ENCODE data around the gene JAM3. TPM values are rescaled to one million over a fixed set of nuclear protein-coding genes. Genes with fewer than 3 reads are reported as not detected.
A peak's percentile ranks its signal among the peaks of the same experiment; 100 is the strongest.

JAM3 gene
- total and polyA plus RNA-seq, 9 of the 15 experiments (the other 6 are each of a cell fraction or from before 2014, with no cell fraction given) = 0.22 to 0.76 (median 0.40) TPM

DNA sequence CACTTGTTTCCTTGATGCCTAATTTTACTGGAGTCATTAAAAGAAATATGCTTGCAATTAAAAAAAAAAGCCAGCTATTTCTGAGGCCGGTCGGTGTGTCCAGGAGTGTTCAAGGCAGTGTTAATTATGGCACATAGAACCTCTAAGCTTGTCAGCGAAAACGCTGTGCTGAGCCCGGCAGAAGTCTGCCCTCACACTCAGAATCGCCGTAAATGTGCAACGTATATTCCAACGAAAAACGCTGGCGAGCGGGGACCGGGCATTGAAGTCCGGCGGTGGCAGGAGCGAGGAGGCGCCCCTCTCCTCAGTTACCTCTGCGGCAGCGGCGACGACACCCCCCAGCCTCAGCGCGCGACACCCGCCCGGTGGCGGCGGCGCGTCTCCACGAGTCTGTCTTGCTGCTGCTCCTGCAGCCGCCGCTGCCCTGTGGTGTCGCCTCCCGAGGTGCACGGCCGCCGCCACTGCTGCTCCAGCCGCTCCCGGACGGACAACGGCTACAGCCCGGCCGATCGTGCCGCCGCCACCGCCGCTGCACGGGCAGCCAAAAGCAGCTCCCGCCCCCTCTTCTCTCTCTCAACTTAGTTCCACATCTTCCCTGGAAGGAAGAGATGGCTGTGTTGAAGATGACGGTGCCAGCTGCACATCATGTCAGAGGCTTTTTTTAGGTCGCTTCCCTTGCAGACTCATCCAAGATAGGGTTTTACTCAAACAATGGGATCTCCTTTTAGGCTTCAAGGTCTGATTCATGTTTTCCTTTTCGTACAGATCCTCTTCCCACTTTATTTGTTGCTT is 56.0 kb downstream of the JAM3 start:
- H3K36me3 ChIP-seq (ENCODE audit: control insufficient read depth, insufficient read depth, low read length) = no peaks in the 10 kb centered on the region
- FAIRE-seq (no peak), DNase-seq (ENCODE audit: extremely low read depth in 1 of 4, low spot score in 3 of 4) (peak in 1 of 4 experiments; percentile 17), ATAC-seq (peak; percentile 89)
- peaks cover 22 to 24% of the 10 kb centered on the region in 2 experiments for H3K27me3 ChIP-seq (ENCODE audit: control insufficient read depth in 2 of 2, insufficient read depth in 2 of 2, low read length in 2 of 2)
- ChIA-PET POLR2A (no interaction called here), CTCF (ENCODE audit: low intra/inter-chr PET ratio) (no interaction called here)
- H3K4me3 ChIP-seq = no peak overlapping the region
- peaks cover 0 to 6% of the 10 kb centered on the region in 2 experiments; a peak in 2 of 5 replicates for H3K4me1 ChIP-seq (replicated peaks in 1 of 2; ENCODE audit: control insufficient read depth in 2 of 2, insufficient read depth in 2 of 2, low read length in 2 of 2)
- H4K20me1 ChIP-seq (replicated peaks; ENCODE audit: control insufficient read depth, insufficient read depth, low read length) = no peaks in the 10 kb centered on the region
- 7% methylated on average over 30 of the region's 54 CpGs for WGBS (ENCODE audit: insufficient coverage, low coverage, missing lambda C conversion rate)
- no peak for TF ChIP-seq BRD4 (IDR thresholded peaks at IDR 0.05)
- TF ChIP-seq ZBTB33 (CRISPR knock-in tag; IDR thresholded peaks at IDR 0.05) = peak; percentile 44; the same call in 1 of the 2 replicates
- H3K27ac ChIP-seq (ENCODE audit: extremely low read depth, low read depth, low read length) = no peak overlapping the region
- H3K9ac ChIP-seq (ENCODE audit: insufficient read depth in 1 of 2, low read depth in 2 of 2, low read length in 2 of 2) = no peak overlapping the region
- no peak overlapping the region for H2AFZ ChIP-seq (ENCODE audit: low read depth, low read length)
- no peaks in the 10 kb centered on the region for H3K9me1 ChIP-seq (ENCODE audit: control insufficient read depth, insufficient read depth, low read length)
- no TSS peak for BruUV-seq (replicated peaks)
- no peak overlapping the region for H3K4me2 ChIP-seq (ENCODE audit: insufficient read depth, low read length)
- in situ Hi-C loops (cut with MboI) (no loop called here), intact Hi-C loops (cut with micrococcal nuclease) (no loop called here)
- no peaks in the 10 kb centered on the region for H3K79me2 ChIP-seq (ENCODE audit: control insufficient read depth, insufficient read depth, low read length)
- no peaks in the 10 kb centered on the region for H3K9me3 ChIP-seq (replicated peaks; ENCODE audit: control insufficient read depth, insufficient read depth, low read depth, low read length)

GRCh38 chr11:134125507-134125906 is 56.6 kb downstream of the JAM3 start:
- H3K4me1 ChIP-seq (replicated peaks in 1 of 2; ENCODE audit: control insufficient read depth in 2 of 2, insufficient read depth in 2 of 2, low read length in 2 of 2) = peaks cover 0 to 6% of the 10 kb centered on the region in 2 experiments; a peak in 2 of 5 replicates
- H3K4me3 ChIP-seq = no peak overlapping the region
- no peaks in the 10 kb centered on the region for H4K20me1 ChIP-seq (replicated peaks; ENCODE audit: control insufficient read depth, insufficient read depth, low read length)
- no TSS peak for BruUV-seq (replicated peaks)
- H3K9me1 ChIP-seq (ENCODE audit: control insufficient read depth, insufficient read depth, low read length) = no peaks in the 10 kb centered on the region
- H3K36me3 ChIP-seq (ENCODE audit: control insufficient read depth, insufficient read depth, low read length) = no peaks in the 10 kb centered on the region
- DNase-seq (ENCODE audit: extremely low read depth in 1 of 4, low spot score in 3 of 4) (no peak), ATAC-seq (no peak), FAIRE-seq (no peak)
- intact Hi-C loops (cut with micrococcal nuclease) = no loop called here
- H3K27ac ChIP-seq (ENCODE audit: extremely low read depth, low read depth, low read length) = no peak overlapping the region
- no peaks in the 10 kb centered on the region for H3K79me2 ChIP-seq (ENCODE audit: control insufficient read depth, insufficient read depth, low read length)
- no peak overlapping the region for H2AFZ ChIP-seq (ENCODE audit: low read depth, low read length)
- H3K27me3 ChIP-seq (ENCODE audit: control insufficient read depth in 2 of 2, insufficient read depth in 2 of 2, low read length in 2 of 2) = peaks cover 22 to 24% of the 10 kb centered on the region in 2 experiments
- in situ Hi-C loops (cut with MboI) = no loop called here
- CTCF ChIA-PET (ENCODE audit: low intra/inter-chr PET ratio) = no interaction called here
- H3K9me3 ChIP-seq (replicated peaks; ENCODE audit: control insufficient read depth, insufficient read depth, low read depth, low read length) = no peaks in the 10 kb centered on the region
- no peak overlapping the region for H3K4me2 ChIP-seq (ENCODE audit: insufficient read depth, low read length)
- TF ChIP-seq SIN3B (IDR thresholded peaks at IDR 0.05; ENCODE audit: low read depth) (no peak), NCOA4 (IDR thresholded peaks at IDR 0.05; ENCODE audit: partially characterized antibody) (no peak)
- H3K9ac ChIP-seq (ENCODE audit: insufficient read depth in 1 of 2, low read depth in 2 of 2, low read length in 2 of 2) = no peak overlapping the region
- POLR2A ChIA-PET = no interaction called here
- WGBS (ENCODE audit: insufficient coverage, low coverage, missing lambda C conversion rate) = 0% methylated on average over 9 of the region's 9 CpGs
